Transverse colon (tissue), 4 donors: Measurements from ENCODE around the gene RNF212. TPM values are rescaled to one million over a fixed set of nuclear protein-coding genes. Genes with fewer than 3 reads are reported as not detected.

Experiments used
- DNase-seq: peaks from one replicate; pipeline ENCODE4 v3.0.0-alpha.2; 2019
- H3K27ac ChIP-seq, 4 donors: fragments of 200-600 bp; sonication (generic); 2 replicates each; pipeline ENCODE4 v1.5.1; 2016 to 2018; ENCODE audit warnings: inconsistent platforms in 4 of 4
- H3K27me3 ChIP-seq: fragments of 200-600 bp; sonication (generic); 2 replicates; pipeline ENCODE4 v1.5.1; 2017; ENCODE audit warnings: inconsistent platforms
- H3K36me3 ChIP-seq, 4 donors: fragments of 200-600 bp; sonication (generic); 2 replicates each; pipeline ENCODE4 v1.5.1; 2017 to 2019; ENCODE audit warnings: inconsistent platforms in 4 of 4
- H3K4me1 ChIP-seq, 4 donors: fragments of 200-600 bp; sonication (generic); 2 replicates each; pipeline ENCODE4 v1.5.1; 2017 to 2020; ENCODE audit warnings: inconsistent platforms in 4 of 4
- H3K4me3 ChIP-seq, 4 donors: fragments of 200-600 bp; sonication (generic); 1 replicate in 1 of 4; 2 replicates in 3 of 4; pipeline versions ENCODE4 v1.5.1 to v1.6.1; 2017 to 2019; ENCODE audit warnings: inconsistent platforms in 4 of 4
- H3K9me3 ChIP-seq, 2 donors: fragments of 200-600 bp; sonication (generic); 2 replicates each; pipeline ENCODE4 v1.5.1; 2017 to 2019; ENCODE audit warnings: inconsistent platforms in 2 of 2
- CTCF ChIP-seq, 5 experiments: fragments of 200-600 bp in 3 of 5; fragments of 450-650 bp in 2 of 5; sonication (generic) in 3 of 5; IDR thresholded peaks; 1 replicate in 2 of 5; 2 replicates in 3 of 5; pipeline ENCODE4 v1.5.1; 2016 to 2017; ENCODE audit warnings: antibody characterized with exemption in 5 of 5, inconsistent platforms in 3 of 5, mild to moderate bottlenecking in 2 of 5, moderate library complexity in 1 of 5
- EP300 ChIP-seq: sonication (generic); formaldehyde crosslinking; IDR thresholded peaks from one replicate; pipeline ENCODE4 v1.6.1; 2017; ENCODE audit warnings: antibody characterized with exemption, low read depth
- POLR2A ChIP-seq: fragments of 450-650 bp; IDR thresholded peaks from one replicate; pipeline ENCODE4 v1.6.1; 2016; ENCODE audit warnings: antibody characterized with exemption, mild to moderate bottlenecking, moderate library complexity
- POLR2AphosphoS5 ChIP-seq, 3 donors: sonication (generic); formaldehyde crosslinking; IDR thresholded peaks; one replicate each; pipeline ENCODE4 v1.6.1; 2016; ENCODE audit warnings: antibody characterized with exemption in 3 of 3
- WGBS, 2 donors: methylation state at CpG; one replicate each; pipeline ENCODE4 v1.1.5; 2018; ENCODE audit warnings: low coverage in 1 of 2; 5-methylcytosine and 5-hydroxymethylcytosine counted together
- in situ Hi-C, 4 donors: fragments of 200-750 bp; cut with MboI; loops; one replicate each; pipeline versions ENCODE4 v1.15.0 to v1.15.1; 2017; ENCODE audit warnings: low sequenced_read_pairs in 3 of 4, low pct_ligation_motif_present in 1 of 4, low pct_unique_long_range_greater_than_20kb in 1 of 4
- intact Hi-C: fragments of 100-400 bp; cut with DNase I; formaldehyde crosslinking; loops from one replicate; pipeline ENCODE4 v1.15.1; 2023; ENCODE audit warnings: low total_unique reads
- total RNA-seq, 4 donors: library from RNA; depleted of rRNA; stranded (reverse); fragments of >200 nt; gene quantifications; one replicate each; pipeline ENCODE4 v1.1.0, GENCODE V29; 2016

The RNF212 gene
- total RNA-seq, 4 donors from 2014 or later: 2.5 to 9.1 TPM; not detected in 2

- Histone ChIP-seq H3K27me3 (no peaks in the 10 kb centered on the region), H3K4me1 (no peaks in the 10 kb centered on the region), H3K36me3 (no peaks in the 10 kb centered on the region), H3K4me3 (no peak overlapping the region), H3K27ac (no peak overlapping the region), H3K9me3 (no peaks in the 10 kb centered on the region)
- DNase-seq: no peak
- in situ Hi-C loops (no loop called here), intact Hi-C loops (no loop called here)
- WGBS, 2 donors: 83 to 100% methylated on average over 1 to 9 of the region's 9 CpGs
- TF ChIP-seq CTCF (IDR thresholded peaks at IDR 0.05) (no peak), EP300 (no peak), POLR2A (no peak), POLR2AphosphoS5 (IDR thresholded peaks at IDR 0.05) (no peak)
Observed at GRCh38 chr4:1097553-1097952, 15.8 kb downstream of the RNF212 start.

DNA sequence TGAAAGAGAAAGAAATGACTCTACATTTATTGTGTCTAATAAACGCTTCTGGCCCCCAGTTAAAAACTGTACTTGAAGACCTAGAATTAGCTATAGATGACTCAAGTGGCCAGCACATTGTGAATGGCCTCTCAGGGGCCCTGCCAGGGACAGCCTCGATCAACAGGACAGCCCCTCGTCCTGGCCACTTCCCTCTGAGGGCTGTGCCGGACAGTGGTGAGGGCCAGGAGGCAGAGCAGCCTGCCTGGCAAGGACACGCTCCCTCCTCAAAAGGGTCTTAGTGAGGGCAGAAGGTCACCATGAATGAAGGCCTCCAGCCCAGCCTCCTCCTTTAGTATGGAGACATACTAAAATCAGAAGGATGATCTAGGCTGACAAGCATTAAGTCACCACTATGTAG lies 16.5 kb downstream of the RNF212 start:
- H3K36me3 ChIP-seq: no peaks in the 10 kb centered on the region
- in situ Hi-C loops (no loop called here), intact Hi-C loops (no loop called here)
- TF ChIP-seq EP300: no peak
- TF ChIP-seq POLR2A: no peak
- no peak for TF ChIP-seq CTCF (IDR thresholded peaks at IDR 0.05)
- TF ChIP-seq POLR2AphosphoS5 (IDR thresholded peaks at IDR 0.05): no peak
- WGBS, 2 donors: 83% methylated on average over 5 of the region's 5 CpGs; no CpG with 5 or more reads in 1 of the 2 donors
- no peaks in the 10 kb centered on the region for H3K4me1 ChIP-seq
- no peak overlapping the region for H3K4me3 ChIP-seq
- no peak for DNase-seq
- H3K27me3 ChIP-seq: no peaks in the 10 kb centered on the region
- no peak overlapping the region for H3K27ac ChIP-seq
- no peaks in the 10 kb centered on the region for H3K9me3 ChIP-seq

- H3K9me3 ChIP-seq: no peaks in the 10 kb centered on the region
- TF ChIP-seq CTCF (IDR thresholded peaks at IDR 0.05) (no peak), POLR2AphosphoS5 (IDR thresholded peaks at IDR 0.05) (no peak), POLR2A (no peak), EP300 (no peak)
- WGBS, 2 donors: 73 to 81% methylated on average over 3 to 6 of the region's 6 CpGs
- H3K4me1 ChIP-seq: no peaks in the 10 kb centered on the region
- H3K27me3 ChIP-seq: no peaks in the 10 kb centered on the region
- H3K4me3 ChIP-seq: no peak overlapping the region
- in situ Hi-C loops: no loop called here
- H3K36me3 ChIP-seq: no peaks in the 10 kb centered on the region
- no peak for DNase-seq
- intact Hi-C loops: no loop called here
- H3K27ac ChIP-seq: no peak overlapping the region
Observed at GRCh38 chr4:1094336-1094690, 19.1 kb downstream of the RNF212 start.

DNA sequence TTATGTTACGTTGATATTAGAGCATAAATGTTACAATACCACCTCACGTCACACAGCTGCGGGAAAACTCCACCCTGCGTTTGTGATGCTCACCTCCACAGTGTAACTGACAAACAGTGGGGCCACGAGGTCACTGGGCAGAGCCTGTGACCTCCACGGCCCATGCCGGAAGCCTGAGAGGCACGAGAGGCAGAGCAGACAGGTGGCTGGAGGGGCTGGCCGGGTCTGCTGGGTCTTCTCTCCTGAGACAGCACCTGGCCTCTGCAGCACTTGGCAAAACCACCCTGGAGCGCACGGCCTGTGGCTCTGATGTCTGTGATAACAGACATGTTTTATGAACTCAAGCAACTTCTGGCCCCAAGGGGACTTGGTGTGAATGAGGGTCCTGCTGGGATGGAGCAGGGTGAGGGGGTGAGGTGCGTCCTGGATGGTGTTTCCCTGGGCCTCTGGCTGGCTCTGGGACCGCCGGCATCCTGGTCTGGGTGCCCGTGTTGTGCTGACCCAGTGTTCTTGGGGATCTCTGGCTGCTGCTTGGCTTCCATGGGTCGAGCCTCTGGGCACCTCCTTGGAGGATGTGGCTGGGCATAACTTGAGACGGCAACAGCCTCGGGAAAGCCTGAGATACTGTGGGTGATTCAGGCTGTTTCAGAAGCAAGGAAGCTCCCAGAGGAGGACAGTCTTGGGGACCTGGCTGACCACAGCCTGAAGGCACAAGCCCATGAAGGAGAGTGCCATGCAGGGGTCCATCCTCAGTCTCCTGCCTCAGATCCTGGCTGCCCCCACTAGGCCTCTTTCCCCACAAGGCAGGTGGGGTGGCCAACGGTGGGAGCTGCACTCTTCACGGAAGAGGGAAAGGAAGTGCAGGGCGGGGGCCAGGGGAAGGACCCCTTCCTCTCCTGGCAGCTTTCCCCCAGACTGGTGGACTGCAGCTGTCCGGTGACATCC lies 19.7 kb downstream of the RNF212 start:
- H3K27ac ChIP-seq: no peak overlapping the region
- H3K36me3 ChIP-seq: no peaks in the 10 kb centered on the region
- H3K27me3 ChIP-seq: no peaks in the 10 kb centered on the region
- no peak overlapping the region for H3K4me3 ChIP-seq
- no peak for DNase-seq
- peaks cover 0 to 3% of the 10 kb centered on the region in 2 donors for H3K9me3 ChIP-seq
- no peaks in the 10 kb centered on the region for H3K4me1 ChIP-seq
- intact Hi-C loops: no loop called here
- TF ChIP-seq CTCF (IDR thresholded peaks at IDR 0.05): no peak
- TF ChIP-seq EP300: no peak
- TF ChIP-seq POLR2AphosphoS5 (IDR thresholded peaks at IDR 0.05): no peak
- TF ChIP-seq POLR2A: no peak
- 76 to 81% methylated on average over 5 to 22 of the region's 22 CpGs for WGBS, 2 donors
- in situ Hi-C loops: no loop called here
